ENCODE measurements around the gene ZNF740. TPM values are rescaled to one million over a fixed set of nuclear protein-coding genes. Genes with fewer than 3 reads are reported as not detected.

ZNF740 gene
- total and polyA plus RNA-seq, 2 of the 8 experiments (the other 6 are each of a cell fraction or from before 2014, with no cell fraction given) = 8.2 to 40.0 TPM

DNA sequence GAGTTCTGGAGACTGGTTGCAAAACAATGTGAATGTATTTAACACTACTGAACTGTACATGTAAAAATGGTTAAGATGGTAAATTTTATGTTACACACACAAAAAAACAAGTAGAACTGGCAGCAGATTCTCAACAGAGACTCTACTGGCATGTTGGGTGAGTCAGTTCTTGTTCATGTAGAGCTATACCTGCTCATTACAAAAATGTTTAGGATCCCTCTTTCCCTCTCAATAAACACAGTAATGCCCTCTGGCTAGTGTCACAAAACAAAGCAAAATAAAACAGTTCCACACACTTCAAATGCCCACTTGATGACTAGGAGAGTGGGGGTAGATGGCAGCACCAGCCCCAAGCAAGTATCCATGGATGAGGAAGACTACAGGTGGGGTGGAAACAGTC, 13.7 kb upstream of the ZNF740 start:
- H4K20me1 ChIP-seq (replicated peaks in 1 of 2; ENCODE audit: control insufficient read depth in 1 of 2, insufficient read depth in 2 of 2, low read length in 2 of 2) = peaks cover 1% of the 10 kb centered on the region in 2 experiments
- no peaks in the 10 kb centered on the region for H3K36me3 ChIP-seq (ENCODE audit: control insufficient read depth in 2 of 4, insufficient read depth in 4 of 4, low read length in 3 of 4)
- no peaks in the 10 kb centered on the region for H3K9me3 ChIP-seq (ENCODE audit: insufficient read depth in 2 of 2, low read depth in 1 of 2, low read length in 1 of 2)
- H3K4me1 ChIP-seq (replicated peaks in 1 of 4; ENCODE audit: control insufficient read depth in 3 of 4, insufficient read depth in 4 of 4, low read length in 3 of 4) = peaks cover 0 to 3% (median 1%) of the 10 kb centered on the region in 4 experiments; a peak in 1 of 7 replicates
- H3K23me2 ChIP-seq (ENCODE audit: low read depth, low read length) = no peaks in the 10 kb centered on the region
- H4K91ac ChIP-seq (replicated peaks; ENCODE audit: insufficient read length, low read length) = no peak overlapping the region
- POLR2A ChIA-PET (ENCODE audit: partially characterized antibody) = no interaction called here
- no peak overlapping the region for H3K18ac ChIP-seq (ENCODE audit: extremely low read depth, low read length)
- H3K27ac ChIP-seq (ENCODE audit: low read depth, low read length) = no peak overlapping the region
- no peak overlapping the region for H3K4ac ChIP-seq (replicated peaks; ENCODE audit: insufficient read length, low read depth, low read length)
- H3K14ac ChIP-seq (ENCODE audit: insufficient read length) = no peak overlapping the region
- no peaks in the 10 kb centered on the region for H3K79me2 ChIP-seq (ENCODE audit: control insufficient read depth in 1 of 2, insufficient read depth in 2 of 2, low read length in 2 of 2)
- CTCF ChIA-PET (ENCODE audit: partially characterized antibody) = interaction anchor here (1.0 to 1.1 kb wide), 2 partner anchors 9 to 63 kb away, joined by 3 to 4 read pairs; partner anchors contain the start of gene SOAT2
- no peak overlapping the region for H2BK12ac ChIP-seq (ENCODE audit: low read depth, low read length)
- H4K8ac ChIP-seq (ENCODE audit: extremely low read depth, insufficient read depth, low read length) = no peak overlapping the region
- H2AK5ac ChIP-seq (ENCODE audit: low read depth, low read length) = no peak overlapping the region
- H3K9ac ChIP-seq (replicated peaks in 1 of 4; ENCODE audit: extremely low read depth in 1 of 4, low read depth in 3 of 4, low read length in 3 of 4) = no peak overlapping the region
- H4K5ac ChIP-seq (ENCODE audit: insufficient read length, low read depth, low read length) = no peak overlapping the region
- no peak overlapping the region for H3K4me2 ChIP-seq (ENCODE audit: insufficient read depth in 1 of 2, low read depth in 2 of 2, low read length in 2 of 2)
- DNase-seq (ENCODE audit: low read depth in 1 of 2, low spot score in 2 of 2) (no peak), FAIRE-seq (no peak)
- no peak overlapping the region for H2BK20ac ChIP-seq (ENCODE audit: low read length)
- H3K23ac ChIP-seq (ENCODE audit: insufficient read length) = no peak overlapping the region
- no peak overlapping the region for H2BK5ac ChIP-seq (ENCODE audit: low read depth, low read length)
- H3K79me1 ChIP-seq (ENCODE audit: low read depth, low read length) = no peaks in the 10 kb centered on the region
- no peak overlapping the region for H3K56ac ChIP-seq (replicated peaks; ENCODE audit: insufficient read length, low read depth, low read length)
- no peak overlapping the region for H2BK120ac ChIP-seq (replicated peaks; ENCODE audit: low read depth, low read length)
- no peak overlapping the region for H2AFZ ChIP-seq (ENCODE audit: low read length)
- H2BK15ac ChIP-seq (ENCODE audit: low read length) = no peak overlapping the region
- peaks cover 0 to 10% (median 5%) of the 10 kb centered on the region in 4 experiments; a peak in 6 of 7 replicates for H3K27me3 ChIP-seq (replicated peaks in 1 of 4; ENCODE audit: control insufficient read depth in 3 of 4, extremely low read depth in 1 of 4, insufficient read depth in 3 of 4, low read length in 3 of 4)
- H3K4me3 ChIP-seq (ENCODE audit: extremely low read depth in 1 of 4, insufficient read depth in 2 of 4, low read depth in 3 of 4, low read length in 4 of 4) = no peak overlapping the region
- TF ChIP-seq JUN (IDR thresholded peaks at IDR 0.05; ENCODE audit: low read depth, low read length) (no peak), TCF12 (IDR thresholded peaks at IDR 0.05; ENCODE audit: low read depth, low read length) (no peak), SIN3A (conservative IDR thresholded peaks at IDR 0.05 in 1 of 2, IDR thresholded peaks at IDR 0.05 in 1 of 2; ENCODE audit: low read depth in 1 of 2, low read length in 2 of 2) (no peak), POLR2AphosphoS5 (IDR thresholded peaks at IDR 0.05; ENCODE audit: low read depth, low read length) (no peak), NRF1 (IDR thresholded peaks at IDR 0.05; ENCODE audit: low read depth, low read length) (no peak), ATF3 (IDR thresholded peaks at IDR 0.05; ENCODE audit: insufficient read depth, low read depth, low read length) (no peak), GABPA (IDR thresholded peaks at IDR 0.05; ENCODE audit: borderline replicate concordance, insufficient read depth, low read length) (no peak), TAF7 (optimal IDR thresholded peaks at IDR 0.05; ENCODE audit: borderline replicate concordance, low read depth, low read length) (no peak), RBBP5 (IDR thresholded peaks at IDR 0.05; ENCODE audit: borderline replicate concordance, low read depth, low read length) (no peak), CBX8 (IDR thresholded peaks at IDR 0.05; ENCODE audit: borderline replicate concordance, low read depth, low read length) (no peak), MAFK (IDR thresholded peaks at IDR 0.05; ENCODE audit: low read depth, low read length) (no peak), BCL11A (IDR thresholded peaks at IDR 0.05; ENCODE audit: low read depth in 2 of 2, low read length in 2 of 2) (no peak)
- TF ChIP-seq, protein P1, sequence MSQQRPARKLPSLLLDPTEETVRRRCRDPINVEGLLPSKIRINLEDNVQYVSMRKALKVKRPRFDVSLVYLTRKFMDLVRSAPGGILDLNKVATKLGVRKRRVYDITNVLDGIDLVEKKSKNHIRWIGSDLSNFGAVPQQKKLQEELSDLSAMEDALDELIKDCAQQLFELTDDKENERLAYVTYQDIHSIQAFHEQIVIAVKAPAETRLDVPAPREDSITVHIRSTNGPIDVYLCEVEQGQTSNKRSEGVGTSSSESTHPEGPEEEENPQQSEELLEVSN (IDR thresholded peaks at IDR 0.05) = no peak
